Gastrocnemius medialis (tissue), 4 donors: Measurements from ENCODE around the gene FAM107B.

Experiments used
- POLR2A ChIP-seq, 2 donors: fragments of 450-650 bp; IDR thresholded peaks; one replicate each; pipeline ENCODE4 v1.6.1; 2017; ENCODE audit warnings: antibody characterized with exemption in 2 of 2, mild to moderate bottlenecking in 2 of 2, moderate library complexity in 2 of 2
- TF ChIP-seq, protein P1 (sequence below), 5 experiments: fragments of 450-650 bp in 3 of 5; fragments of 200-600 bp in 2 of 5; sonication (generic) in 2 of 5; IDR thresholded peaks in 4 of 5; conservative IDR thresholded peaks in 1 of 5; 1 replicate in 4 of 5; 2 replicates in 1 of 5; pipeline ENCODE4 v1.5.1; 2016 to 2019; ENCODE audit warnings: antibody characterized with exemption in 5 of 5, mild to moderate bottlenecking in 3 of 5, moderate library complexity in 3 of 5

DNA sequence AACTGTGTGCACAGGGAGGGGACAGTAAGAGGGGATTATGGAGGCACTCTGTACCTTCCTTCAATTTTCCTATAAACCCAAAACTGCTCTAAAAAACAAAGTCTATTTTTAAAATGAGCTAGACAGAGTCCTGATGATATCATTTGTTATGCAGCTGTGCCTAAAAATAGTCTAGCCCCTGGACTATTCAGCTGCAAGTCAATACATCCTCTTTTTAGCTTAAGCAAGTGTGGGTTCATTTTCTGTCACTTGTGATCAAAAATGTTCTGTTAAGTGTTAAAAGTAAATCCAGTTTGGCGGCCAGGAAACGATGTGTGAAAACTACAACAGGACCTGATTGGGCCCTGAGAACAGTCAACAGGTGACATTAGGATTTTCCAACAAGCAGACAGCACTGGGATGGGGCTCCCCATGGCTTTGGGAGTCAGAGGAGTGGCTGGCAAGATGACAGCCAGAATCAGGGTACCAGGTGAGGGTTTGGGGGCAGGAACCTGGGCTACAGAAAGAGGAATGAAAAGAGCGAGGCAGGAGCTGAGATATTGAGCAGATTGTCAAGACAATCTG lies 33.9 kb downstream of the FAM107B start:
- TF ChIP-seq, protein P1, sequence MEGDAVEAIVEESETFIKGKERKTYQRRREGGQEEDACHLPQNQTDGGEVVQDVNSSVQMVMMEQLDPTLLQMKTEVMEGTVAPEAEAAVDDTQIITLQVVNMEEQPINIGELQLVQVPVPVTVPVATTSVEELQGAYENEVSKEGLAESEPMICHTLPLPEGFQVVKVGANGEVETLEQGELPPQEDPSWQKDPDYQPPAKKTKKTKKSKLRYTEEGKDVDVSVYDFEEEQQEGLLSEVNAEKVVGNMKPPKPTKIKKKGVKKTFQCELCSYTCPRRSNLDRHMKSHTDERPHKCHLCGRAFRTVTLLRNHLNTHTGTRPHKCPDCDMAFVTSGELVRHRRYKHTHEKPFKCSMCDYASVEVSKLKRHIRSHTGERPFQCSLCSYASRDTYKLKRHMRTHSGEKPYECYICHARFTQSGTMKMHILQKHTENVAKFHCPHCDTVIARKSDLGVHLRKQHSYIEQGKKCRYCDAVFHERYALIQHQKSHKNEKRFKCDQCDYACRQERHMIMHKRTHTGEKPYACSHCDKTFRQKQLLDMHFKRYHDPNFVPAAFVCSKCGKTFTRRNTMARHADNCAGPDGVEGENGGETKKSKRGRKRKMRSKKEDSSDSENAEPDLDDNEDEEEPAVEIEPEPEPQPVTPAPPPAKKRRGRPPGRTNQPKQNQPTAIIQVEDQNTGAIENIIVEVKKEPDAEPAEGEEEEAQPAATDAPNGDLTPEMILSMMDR (IDR thresholded peaks at IDR 0.05 in 4 of 5, conservative IDR thresholded peaks at IDR 0.05 in 1 of 5): no peak
- no peak for TF ChIP-seq POLR2A (IDR thresholded peaks at IDR 0.05)
